Breast epithelium (tissue), 3 donors: ENCODE data around the gene SLC25A45.

ENCODE experiments used
- CTCF ChIP-seq, 3 donors: fragments of 450-650 bp; IDR thresholded peaks; one replicate each; pipeline ENCODE4 v1.5.1; 2016 to 2017; ENCODE audit warnings: antibody characterized with exemption in 3 of 3, mild to moderate bottlenecking in 3 of 3, moderate library complexity in 3 of 3
- POLR2A ChIP-seq: fragments of 450-650 bp; IDR thresholded peaks from one replicate; pipeline ENCODE4 v1.6.1; 2016; ENCODE audit warnings: antibody characterized with exemption, mild to moderate bottlenecking, moderate library complexity

GRCh38 chr11:65383778-65384177, 1.3 kb upstream of the SLC25A45 start:
- no peak for TF ChIP-seq CTCF (IDR thresholded peaks at IDR 0.05)
- no peak for TF ChIP-seq POLR2A
